H1 (cell line): ENCODE results near the gene ZNF451. TPM values are rescaled to one million over a fixed set of nuclear protein-coding genes. Genes with fewer than 3 reads are reported as not detected.

Experiments used
- ATF2 ChIP-seq: IDR thresholded peaks from 2 replicates; pipeline ENCODE4 v1.6.1; 2012; ENCODE audit warnings: low read length, inconsistent platforms
- EP300 ChIP-seq, 2 experiments: IDR thresholded peaks; 1 replicate in 1 of 2; 2 replicates in 1 of 2; pipeline ENCODE4 v1.6.1; 2011 to 2012; ENCODE audit warnings: low read depth in 2 of 2, low read length in 2 of 2, mild to moderate bottlenecking in 2 of 2, borderline replicate concordance in 1 of 2, inconsistent platforms in 1 of 2, moderate library complexity in 1 of 2
- GTF2F1 ChIP-seq: IDR thresholded peaks from 2 replicates; pipeline ENCODE4 v1.6.1; 2012; ENCODE audit warnings: low read depth, low read length, improper control_type of control experiment, borderline replicate concordance
- KDM1A ChIP-seq: fragments of 200-600, 300-600 bp; sonication (generic); IDR thresholded peaks from 2 replicates; pipeline ENCODE4 v1.7.1; 2016; ENCODE audit warnings: mild to moderate bottlenecking, low read length, borderline replicate concordance
- POLR2AphosphoS5 ChIP-seq: IDR thresholded peaks from 2 replicates; pipeline ENCODE4 v1.6.1; 2011; ENCODE audit warnings: low read depth, low read length
- TAF7 ChIP-seq: optimal IDR thresholded peaks from 2 replicates; pipeline ENCODE3; 2011; ENCODE audit warnings: low read depth, mild to moderate bottlenecking, inconsistent platforms, low read length, moderate library complexity, borderline replicate concordance
- polyA plus RNA-seq, 7 experiments: library from polyadenylated mRNA; depleted of rRNA in 3 of 7; stranded (reverse) in 5 of 7; unstranded in 2 of 7; fragments of >200 nt in 5 of 7; fragments of 200-250 nt in 2 of 7; gene quantifications; 1 replicate in 5 of 7; 2 replicates in 1 of 7; 4 replicates in 1 of 7; pipeline versions ENCODE4 v1.2.1 to v1.2.3, GENCODE V29; 2011 to 2013; ENCODE audit warnings: missing spikeins in 2 of 7, mixed read lengths in 2 of 7
- total RNA-seq: library from RNA; stranded (reverse); fragmentation: NEBNext Ultra II Directional; extraction: Animal tissue kit (Norgen Biotek cat#: 25700); gene quantifications from 2 replicates; pipeline ENCODE4 v1.2.1, GENCODE V29; 2021

Gene ZNF451
- total and polyA plus RNA-seq, 2 of the 8 experiments (the other 6 are each of a cell fraction or from before 2014, with no cell fraction given): 10.7 to 56.8 TPM

DNA sequence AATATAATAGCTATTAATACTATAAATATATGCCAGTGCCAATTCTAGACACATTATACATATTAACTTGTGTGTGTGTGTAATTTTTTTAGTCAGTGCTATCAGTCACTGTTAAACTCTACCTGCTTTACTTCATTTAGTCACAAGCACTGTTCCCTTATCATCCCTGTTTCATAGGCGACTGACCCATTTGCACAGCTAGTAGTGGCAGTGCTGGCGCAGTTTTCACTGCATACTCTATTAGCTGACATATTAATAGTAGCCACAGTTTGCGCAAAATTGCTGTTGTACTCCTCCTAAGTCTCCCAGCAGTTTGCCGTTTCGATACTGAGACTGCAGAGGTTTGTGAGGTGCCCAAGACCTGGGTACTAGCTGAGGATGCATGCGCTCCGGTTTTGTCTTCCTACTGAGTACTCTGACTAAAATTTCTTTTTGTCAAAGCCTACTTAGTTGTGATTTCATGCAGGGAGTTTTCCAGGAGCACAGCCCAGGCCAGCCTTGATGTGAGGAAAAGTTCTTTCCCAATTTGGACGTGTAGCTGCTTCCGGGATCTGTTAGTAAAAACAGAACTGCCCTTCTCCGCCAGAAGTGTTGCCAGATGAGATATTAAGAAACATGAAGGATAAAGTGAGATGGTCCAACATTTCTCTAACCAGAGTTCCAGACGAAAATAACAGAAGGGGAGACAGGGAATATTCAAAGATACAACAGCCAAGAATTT, 87.7 kb downstream of the ZNF451 start (continued):
- TF ChIP-seq ATF2: no peak
- TF ChIP-seq KDM1A: no peak
- no peak for TF ChIP-seq GTF2F1
- TF ChIP-seq POLR2AphosphoS5: no peak
- TF ChIP-seq TAF7: no peak
- no peak for TF ChIP-seq EP300 (IDR thresholded peaks at IDR 0.05; ENCODE audit: borderline replicate concordance in 1 of 2, low read depth in 2 of 2, low read length in 2 of 2)
